ENCODE results near the gene GRK5.

GRK5 gene

GRCh38 chr10:119449760-119450461 is 242.5 kb downstream of the GRK5 start:
- peaks cover 9% of the 10 kb centered on the region for H3K4me1 ChIP-seq
- DNase-seq: peak; percentile 72
- H3K9me3 ChIP-seq: no peaks in the 10 kb centered on the region
- no peak for TF ChIP-seq CTCF (IDR thresholded peaks at IDR 0.05; ENCODE audit: low read depth, low read length)
- H3K36me3 ChIP-seq: no peaks in the 10 kb centered on the region
- H3K4me3 ChIP-seq (ENCODE audit: low read depth, low read length): no peak overlapping the region
- H3K27me3 ChIP-seq: no peaks in the 10 kb centered on the region

DNA sequence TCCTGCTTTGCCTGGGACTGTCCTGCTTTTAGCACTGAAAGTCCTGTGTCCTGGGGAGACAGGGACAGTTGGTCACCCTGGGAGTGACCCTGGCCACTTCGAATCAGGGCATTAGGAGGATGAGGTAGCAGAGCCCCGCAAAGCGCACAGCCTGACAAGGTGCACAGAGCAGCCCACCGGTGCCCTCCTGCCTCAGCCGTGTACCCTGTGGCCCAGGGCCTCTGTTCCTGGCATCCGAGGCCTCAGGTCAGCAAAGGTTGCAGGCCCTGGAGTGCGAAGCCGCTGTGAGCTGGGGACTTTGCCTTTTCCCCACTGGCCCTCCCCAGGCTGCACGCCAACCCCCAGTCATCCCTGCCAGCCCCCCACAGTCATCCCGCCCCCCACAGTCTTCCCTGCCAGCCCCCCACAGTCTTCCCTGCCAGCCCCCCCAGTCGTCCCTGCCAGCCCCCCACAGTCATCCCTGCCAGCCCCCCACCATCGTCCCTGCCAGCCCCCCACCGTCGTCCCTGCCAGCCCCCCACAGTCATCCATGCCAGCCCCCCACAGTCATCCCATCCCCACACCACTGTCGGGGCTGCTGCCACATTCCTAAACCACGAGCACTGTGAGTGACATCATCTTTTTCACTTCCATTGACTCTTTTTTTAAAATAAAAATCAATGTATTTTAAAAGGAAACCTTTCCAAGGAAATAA is 243.4 kb downstream of the GRK5 start:
- no peaks in the 10 kb centered on the region for H3K27me3 ChIP-seq
- no peak for TF ChIP-seq CTCF (IDR thresholded peaks at IDR 0.05; ENCODE audit: low read depth, low read length)
- no peak for DNase-seq
- no peaks in the 10 kb centered on the region for H3K36me3 ChIP-seq
- no peaks in the 10 kb centered on the region for H3K9me3 ChIP-seq
- no peak overlapping the region for H3K4me3 ChIP-seq (ENCODE audit: low read depth, low read length)
- H3K4me1 ChIP-seq: peaks cover 9% of the 10 kb centered on the region

GRCh38 chr10:119451300-119451896 is 244.0 kb downstream of the GRK5 start:
- H3K4me1 ChIP-seq: peaks cover 9% of the 10 kb centered on the region
- DNase-seq: no peak
- no peak overlapping the region for H3K4me3 ChIP-seq (ENCODE audit: low read depth, low read length)
- H3K9me3 ChIP-seq: no peaks in the 10 kb centered on the region
- H3K27me3 ChIP-seq: no peaks in the 10 kb centered on the region
- H3K36me3 ChIP-seq: no peaks in the 10 kb centered on the region
- no peak for TF ChIP-seq CTCF (IDR thresholded peaks at IDR 0.05; ENCODE audit: low read depth, low read length)

DNA sequence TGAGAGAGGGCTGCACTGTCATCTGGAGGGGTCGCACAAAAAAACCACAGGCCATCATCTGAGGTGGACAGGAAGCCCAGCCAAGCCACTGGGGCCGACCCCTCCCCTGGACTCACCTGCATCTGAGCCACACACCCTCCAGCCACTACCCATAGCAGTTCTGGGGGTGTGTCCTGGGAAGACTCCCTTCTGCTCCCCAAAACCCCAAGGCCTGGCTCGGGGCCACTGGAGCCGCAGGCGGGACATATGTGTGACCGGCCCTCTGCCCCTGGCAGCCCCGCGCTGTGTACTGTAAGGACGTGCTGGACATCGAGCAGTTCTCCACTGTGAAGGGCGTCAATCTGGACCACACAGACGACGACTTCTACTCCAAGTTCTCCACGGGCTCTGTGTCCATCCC is 245.0 kb downstream of the GRK5 start:
- peaks cover 9% of the 10 kb centered on the region for H3K4me1 ChIP-seq
- H3K27me3 ChIP-seq: no peaks in the 10 kb centered on the region
- no peaks in the 10 kb centered on the region for H3K9me3 ChIP-seq
- TF ChIP-seq CTCF (IDR thresholded peaks at IDR 0.05; ENCODE audit: low read depth, low read length): no peak
- no peak for DNase-seq
- H3K4me3 ChIP-seq (ENCODE audit: low read depth, low read length): no peak overlapping the region
- H3K36me3 ChIP-seq: no peaks in the 10 kb centered on the region

DNA sequence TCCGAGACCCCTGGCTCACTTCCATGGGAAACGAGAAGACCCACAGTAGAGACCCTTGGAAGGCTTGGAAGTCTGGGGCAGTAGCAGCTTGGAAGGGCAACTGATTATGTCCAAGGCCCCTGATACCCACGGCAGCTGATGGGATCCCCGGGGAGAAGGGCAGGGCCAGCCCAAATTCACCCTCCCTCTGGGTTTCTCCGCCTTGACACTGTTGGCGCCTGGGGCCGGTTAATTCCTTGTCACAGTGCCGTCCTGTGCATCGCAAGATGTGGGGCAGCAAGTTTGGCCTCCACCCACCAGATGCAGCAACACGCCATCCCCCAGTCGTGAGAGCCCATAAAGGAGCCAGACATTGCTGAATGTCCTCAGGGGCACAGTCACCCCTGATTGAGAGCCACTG is 245.9 kb downstream of the GRK5 start:
- Histone ChIP-seq H3K4me3 (ENCODE audit: low read depth, low read length) (no peak overlapping the region), H3K36me3 (no peaks in the 10 kb centered on the region), H3K27me3 (no peaks in the 10 kb centered on the region), H3K9me3 (no peaks in the 10 kb centered on the region), H3K4me1 (peaks cover 9% of the 10 kb centered on the region)
- DNase-seq: no peak
- TF ChIP-seq CTCF (IDR thresholded peaks at IDR 0.05; ENCODE audit: low read depth, low read length): no peak

- TF ChIP-seq CTCF (IDR thresholded peaks at IDR 0.05; ENCODE audit: low read depth, low read length): no peak
- peaks cover 9% of the 10 kb centered on the region for H3K4me1 ChIP-seq
- no peaks in the 10 kb centered on the region for H3K9me3 ChIP-seq
- no peak overlapping the region for H3K4me3 ChIP-seq (ENCODE audit: low read depth, low read length)
- no peaks in the 10 kb centered on the region for H3K27me3 ChIP-seq
- H3K36me3 ChIP-seq: no peaks in the 10 kb centered on the region
- no peak for DNase-seq
Observed at GRCh38 chr10:119454316-119454715, 246.9 kb downstream of the GRK5 start.
